ENCODE measurements around the gene ARR3.

DNA sequence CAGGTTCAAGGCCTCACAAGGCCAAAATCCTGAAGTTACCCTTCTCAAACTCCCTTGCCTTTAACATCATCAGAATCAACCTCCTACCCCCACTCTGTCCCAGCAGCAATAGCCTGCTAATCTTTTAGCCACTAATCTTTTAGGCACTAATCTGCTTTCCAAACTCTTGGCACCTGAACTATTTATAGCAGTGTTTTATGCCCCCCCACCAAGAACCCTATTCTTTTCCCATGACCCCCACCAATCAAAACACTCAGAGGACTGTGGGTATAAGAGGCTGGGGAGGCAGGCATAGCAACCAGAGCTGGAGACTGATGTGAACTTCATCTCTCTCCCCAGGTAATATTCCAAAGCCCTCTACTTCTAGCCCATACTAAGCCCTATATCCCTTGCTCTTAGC lies at the start of gene ARR3:
- TF ChIP-seq, protein P1, sequence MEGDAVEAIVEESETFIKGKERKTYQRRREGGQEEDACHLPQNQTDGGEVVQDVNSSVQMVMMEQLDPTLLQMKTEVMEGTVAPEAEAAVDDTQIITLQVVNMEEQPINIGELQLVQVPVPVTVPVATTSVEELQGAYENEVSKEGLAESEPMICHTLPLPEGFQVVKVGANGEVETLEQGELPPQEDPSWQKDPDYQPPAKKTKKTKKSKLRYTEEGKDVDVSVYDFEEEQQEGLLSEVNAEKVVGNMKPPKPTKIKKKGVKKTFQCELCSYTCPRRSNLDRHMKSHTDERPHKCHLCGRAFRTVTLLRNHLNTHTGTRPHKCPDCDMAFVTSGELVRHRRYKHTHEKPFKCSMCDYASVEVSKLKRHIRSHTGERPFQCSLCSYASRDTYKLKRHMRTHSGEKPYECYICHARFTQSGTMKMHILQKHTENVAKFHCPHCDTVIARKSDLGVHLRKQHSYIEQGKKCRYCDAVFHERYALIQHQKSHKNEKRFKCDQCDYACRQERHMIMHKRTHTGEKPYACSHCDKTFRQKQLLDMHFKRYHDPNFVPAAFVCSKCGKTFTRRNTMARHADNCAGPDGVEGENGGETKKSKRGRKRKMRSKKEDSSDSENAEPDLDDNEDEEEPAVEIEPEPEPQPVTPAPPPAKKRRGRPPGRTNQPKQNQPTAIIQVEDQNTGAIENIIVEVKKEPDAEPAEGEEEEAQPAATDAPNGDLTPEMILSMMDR (optimal IDR thresholded peaks at IDR 0.05 in 1 of 3, IDR thresholded peaks at IDR 0.05 in 1 of 3, conservative IDR thresholded peaks at IDR 0.05 in 1 of 3; ENCODE audit: extremely low read depth in 1 of 3, insufficient read depth in 2 of 3, low read length in 3 of 3): no peak
- no peak for TF ChIP-seq EZH2 (IDR thresholded peaks at IDR 0.05; ENCODE audit: low read length)
